HL-60/S4 treated with retinoic acid at 250 ng/mL for 4 days and 3 days (cell line): Measurements from ENCODE around the gene KCNK3.
"Not testable (repeated sequence)": the region's sequence is repeated elsewhere in the genome, so short reads cannot be mapped to it uniquely, and the experiment has no call there.

Experiments used
- in situ Hi-C: fragments of 300-500 bp; cut with MboI; formaldehyde crosslinking; loops from 2 replicates; pipeline ENCODE4 v1.7.0; 2022; ENCODE audit warnings: low sequenced_read_pairs

The KCNK3 gene

DNA sequence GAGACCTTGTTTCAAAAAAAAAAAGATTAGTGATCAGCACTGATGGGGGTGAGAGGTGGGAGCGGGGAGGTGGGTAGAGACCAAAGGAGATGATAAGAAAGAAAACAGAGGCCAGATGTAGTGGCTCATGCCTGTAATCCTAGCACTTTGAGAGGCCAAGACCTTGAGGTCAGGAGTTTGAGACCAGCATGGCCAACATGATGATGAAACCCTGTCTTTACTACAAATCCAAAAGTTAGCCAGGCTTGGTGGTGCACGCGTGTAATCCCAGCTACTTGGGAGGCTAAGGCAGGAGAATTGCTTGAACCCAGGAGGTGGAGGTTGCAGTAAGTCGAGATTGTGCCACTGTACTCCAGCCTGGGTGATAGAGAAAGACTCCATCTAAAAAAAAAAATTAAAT, 62.0 kb downstream of the KCNK3 start:
- in situ Hi-C loops, result no loop called here

DNA sequence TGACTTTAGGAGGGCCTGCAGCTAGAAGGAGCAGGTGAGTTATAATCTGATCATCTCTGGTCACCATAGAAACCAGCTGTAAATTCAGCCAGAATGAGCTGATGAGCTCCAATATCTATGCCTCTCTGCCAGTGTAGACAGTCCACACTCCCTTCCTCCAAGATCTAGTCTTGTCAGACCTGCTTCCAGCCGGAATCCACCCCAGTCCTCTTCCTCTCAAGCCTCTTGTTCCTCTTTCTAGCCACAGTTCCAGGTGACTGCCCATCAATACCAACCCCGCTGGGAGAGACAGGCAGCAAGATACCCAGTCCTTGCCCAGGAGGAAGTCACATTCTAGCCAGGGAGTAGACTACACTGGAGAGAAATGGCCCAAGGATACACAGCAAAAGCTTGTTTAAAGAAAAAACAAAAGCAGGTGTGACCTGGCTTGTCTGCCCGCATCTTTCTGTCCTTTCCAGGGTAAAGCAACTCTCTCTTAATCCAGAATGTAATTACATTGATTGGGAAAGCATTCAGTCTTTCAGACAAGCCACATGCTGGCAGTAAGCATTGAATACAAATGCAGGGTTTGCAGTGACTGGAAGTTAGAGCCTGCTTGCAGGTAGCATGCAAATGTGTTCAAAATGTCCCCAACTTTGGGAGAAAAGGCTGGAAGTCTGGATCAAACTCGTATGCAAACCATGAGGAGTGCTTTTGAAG, 62.6 kb downstream of the KCNK3 start:
- in situ Hi-C loops, result no loop called here

DNA sequence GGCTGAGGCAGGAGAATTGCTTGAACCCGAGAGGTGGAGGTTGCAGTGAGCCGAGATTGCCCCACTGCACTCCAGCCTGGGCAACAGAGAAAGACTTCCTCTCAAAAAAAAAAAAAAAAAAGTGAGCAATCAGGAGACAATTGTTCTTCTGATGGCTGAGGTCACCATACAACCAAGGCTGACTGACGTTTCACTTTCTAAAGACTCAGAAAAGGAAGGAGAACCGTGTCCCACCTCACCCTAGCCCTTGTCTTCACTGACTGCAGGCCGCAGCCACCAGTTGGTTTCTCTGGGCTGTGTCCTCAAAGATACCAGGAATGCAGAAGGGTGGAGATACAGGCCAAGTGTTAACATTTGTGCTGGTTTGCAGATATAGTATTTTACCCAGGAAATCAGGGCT, 63.8 kb downstream of the KCNK3 start:
- in situ Hi-C loops, result no loop called here

DNA sequence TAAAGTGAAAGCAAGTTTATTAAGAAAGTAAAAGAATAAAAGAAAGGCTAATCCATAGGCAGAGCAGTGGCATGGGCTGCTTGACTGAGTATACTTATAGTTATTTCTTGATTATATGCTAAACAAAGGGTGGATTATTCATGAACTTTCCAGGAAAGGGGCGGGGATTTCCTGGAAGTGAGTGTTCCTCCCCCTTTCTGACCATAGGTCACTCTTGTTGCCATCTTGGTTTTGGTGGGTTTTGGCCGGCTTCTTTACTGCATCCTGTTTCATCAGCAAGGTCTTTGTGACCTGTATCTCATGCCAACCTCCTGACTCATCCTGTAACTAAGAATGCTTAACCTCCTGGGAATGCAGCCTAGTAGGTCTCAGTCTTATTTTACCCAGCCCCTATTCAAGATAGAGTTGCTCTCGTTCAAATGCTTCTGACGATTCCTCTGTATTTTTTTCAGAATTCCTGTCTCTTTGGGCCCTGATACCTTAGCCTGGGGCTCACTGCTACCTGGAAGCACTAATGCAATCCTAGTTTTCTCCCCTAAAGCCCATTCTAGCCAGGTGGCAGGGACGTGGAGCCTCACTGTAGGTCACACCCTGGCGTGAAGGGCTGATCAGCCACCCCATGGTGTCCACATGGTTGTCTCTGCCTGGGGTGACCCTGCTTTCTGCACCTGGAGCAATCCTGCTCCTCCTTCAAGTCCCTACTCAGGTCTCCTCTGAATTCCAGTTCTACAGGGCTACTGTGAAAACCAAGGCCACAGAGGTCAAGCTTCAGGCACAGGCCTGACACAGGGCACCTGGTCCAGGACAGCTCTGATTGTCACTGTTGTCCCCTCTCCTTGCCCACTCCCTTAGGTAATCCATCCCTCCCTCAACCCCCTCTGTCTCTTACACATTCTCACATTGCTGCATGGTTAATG, 65.6 kb downstream of the KCNK3 start:
- in situ Hi-C loops, result no loop called here

DNA sequence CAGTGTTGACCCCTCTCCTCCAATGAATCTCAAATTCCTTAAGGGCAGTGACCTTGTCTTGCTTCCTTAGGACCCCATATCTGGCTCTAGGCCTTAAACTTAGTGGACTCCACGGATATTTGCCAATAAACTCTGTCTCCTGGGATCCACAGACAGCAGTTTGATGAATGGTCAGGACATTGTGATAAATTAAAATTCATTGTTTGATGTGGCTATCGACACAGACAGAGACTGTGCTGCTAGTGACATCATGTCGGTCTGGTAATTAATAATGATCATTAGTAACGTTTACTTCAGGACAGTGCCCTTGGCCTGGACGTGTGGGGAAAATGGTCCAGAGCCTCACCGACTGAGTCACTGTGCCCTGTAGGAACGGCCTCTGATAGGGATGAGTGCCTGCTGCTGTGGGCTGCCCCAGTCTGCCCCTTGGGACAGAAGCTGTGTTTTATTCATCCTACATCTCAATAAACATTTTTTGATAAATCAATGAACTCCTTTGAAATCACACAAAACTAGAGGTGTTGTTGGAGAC, 66.3 kb downstream of the KCNK3 start:
- in situ Hi-C loops, result no loop called here

DNA sequence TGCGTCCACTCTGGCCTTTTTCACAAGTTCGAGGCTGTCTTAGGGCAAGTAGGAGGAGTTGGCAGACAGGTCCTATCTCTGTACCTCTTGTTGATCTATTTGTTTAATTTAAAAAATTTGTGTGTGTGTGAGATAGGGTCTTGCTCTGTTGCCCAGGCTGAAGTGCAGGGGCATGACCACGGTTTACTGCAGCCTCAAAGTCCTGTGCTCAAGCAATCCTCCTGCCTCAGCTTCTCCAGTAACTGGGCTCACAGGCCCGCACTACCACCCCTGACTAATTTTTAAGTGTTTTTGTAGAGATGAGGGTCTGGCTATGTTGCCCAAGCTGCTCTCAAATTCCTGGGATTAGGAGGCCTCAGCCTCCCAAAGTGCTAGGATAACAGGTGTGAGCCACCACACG, 67.3 kb downstream of the KCNK3 start:
- in situ Hi-C loops, result no loop called here

DNA sequence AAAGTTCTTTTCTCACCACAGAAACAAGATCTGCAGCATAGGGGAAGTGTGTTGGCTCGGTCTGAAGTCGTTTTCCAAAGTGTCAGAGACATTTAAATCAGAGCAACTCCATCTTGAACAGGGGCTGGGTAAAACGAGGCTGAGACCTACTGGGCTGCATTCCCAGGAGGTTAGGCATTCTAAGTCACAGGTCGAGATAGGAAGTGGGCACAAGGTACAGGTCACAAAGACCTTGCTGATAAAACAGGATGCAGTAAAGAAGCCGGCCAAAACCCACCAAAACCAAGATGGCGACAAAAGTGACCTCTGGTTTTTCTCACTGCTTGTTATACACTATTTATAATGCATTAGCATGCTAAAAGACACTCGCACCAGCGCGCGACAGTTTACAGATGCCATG, 68.5 kb downstream of the KCNK3 start:
- in situ Hi-C loops, result not testable (repeated sequence)

DNA sequence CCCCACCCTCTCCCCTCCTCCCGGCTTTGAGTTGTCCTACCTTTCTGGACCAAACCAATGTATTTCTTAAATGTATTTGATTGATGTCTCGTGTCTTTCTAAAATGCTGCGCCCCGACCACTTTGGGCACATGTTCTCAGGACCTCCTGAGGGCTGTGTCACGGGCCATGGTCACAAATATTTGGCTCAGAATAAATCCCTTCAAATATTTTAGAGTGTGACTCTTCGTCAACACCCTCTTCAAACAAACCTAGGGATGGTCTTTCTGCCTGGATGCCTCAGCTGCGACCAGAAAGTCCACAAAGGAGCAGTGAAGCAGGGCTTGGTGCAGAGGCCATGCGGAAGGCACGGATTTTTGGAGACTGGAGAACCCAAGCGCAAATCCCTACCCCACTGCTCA, 70.5 kb downstream of the KCNK3 start:
- in situ Hi-C loops, result no loop called here

DNA sequence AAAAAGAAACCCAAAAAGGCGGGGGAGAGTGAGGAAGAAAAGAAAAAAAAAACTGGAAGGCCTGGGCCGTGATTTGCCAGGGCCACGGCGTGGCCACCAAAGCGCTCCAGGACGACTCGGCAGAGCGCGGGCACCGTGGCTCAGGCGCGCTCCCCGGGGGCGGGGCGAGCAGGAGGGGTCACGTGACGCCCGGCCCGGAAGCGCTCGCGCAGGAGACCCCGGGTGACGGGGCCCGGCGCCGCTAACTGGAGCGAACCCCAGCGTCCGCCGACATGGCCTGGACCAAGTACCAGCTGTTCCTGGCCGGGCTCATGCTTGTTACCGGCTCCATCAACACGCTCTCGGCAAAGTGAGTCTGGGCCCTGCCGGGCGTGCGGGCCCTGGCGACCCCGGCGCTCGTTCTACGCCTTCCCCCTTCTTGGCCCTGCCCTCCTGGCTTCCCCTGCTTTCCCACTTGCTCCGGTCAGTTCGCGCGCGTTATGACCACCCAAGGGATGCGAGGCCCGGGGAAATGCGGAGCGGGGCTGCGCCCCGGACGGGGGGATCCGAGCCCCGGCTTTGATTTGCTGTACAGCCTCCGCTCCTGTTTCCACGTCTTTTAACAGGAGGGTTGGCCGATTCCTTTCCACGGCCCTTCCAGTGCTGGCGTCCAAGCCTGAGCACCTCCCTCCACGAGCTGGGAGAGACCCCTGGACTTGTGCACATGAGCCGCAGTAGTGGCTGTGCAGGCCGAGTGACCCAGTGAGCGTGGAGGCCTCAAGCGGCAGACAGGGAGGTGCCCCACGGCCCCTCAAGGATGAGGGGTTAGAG, 71.8 kb downstream of the KCNK3 start, which contains the start of gene SLC35F6:
SLC35F6 (plus strand) TSS at position 207 of the 810 bp plus-strand sequence; CDS start at position 273, 66 bp downstream.
- in situ Hi-C loops, result no loop called here

DNA sequence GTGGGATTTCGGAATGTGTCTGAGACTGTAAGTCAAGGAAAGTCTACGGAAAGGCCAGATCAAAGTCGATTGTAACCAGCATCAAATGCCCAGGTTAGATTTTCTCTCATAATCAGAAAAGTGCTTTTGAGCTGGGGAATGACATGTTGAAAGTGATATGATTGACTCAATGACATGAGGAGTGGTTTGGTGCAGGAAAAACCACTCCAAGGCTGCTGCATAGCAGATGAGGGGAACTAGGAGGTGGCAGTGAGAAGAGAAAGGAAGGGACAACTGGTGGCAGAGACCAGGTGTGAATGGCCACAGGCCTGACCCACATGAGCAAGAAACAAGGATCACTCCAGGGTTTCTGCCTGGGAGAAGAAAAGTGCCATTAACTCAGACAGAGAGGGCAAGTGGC, 72.4 kb downstream of the KCNK3 start:
- in situ Hi-C loops, result no loop called here

DNA sequence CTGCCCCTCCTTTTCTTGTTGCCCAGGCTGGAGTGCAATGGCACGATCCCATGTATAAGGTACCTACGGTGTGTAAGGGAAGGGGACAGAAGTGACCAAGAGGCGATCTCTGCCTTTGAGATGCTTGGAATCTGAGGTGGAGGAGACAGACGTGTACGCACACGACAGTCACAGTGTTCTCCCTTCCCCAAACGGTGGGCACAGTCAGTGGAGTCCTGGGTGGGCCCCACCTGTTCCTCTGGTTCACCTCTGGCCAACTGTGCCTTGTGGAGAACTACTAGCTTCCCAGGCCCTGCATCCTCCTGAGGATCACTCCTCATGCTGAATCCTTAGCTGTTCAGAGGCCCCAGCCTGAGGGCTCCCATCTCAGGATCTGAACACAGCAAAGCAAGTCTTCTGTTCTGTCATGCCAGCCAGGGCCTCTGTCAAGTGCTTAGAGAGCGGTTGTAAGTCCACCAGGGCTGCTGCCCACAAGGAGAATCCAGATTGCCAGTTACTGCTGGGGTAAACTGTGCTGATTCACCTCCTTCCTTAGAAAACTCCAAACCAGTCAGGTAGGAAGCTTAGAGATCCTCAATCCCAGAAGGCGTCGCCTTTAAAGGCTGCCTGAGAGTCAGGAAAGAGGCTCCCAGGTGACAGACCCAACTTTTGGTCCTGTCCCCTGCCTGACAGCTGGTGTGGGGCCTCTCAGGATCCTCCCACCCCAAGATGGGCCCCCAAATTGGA, 73.1 kb downstream of the KCNK3 start:
- in situ Hi-C loops, result no loop called here

DNA sequence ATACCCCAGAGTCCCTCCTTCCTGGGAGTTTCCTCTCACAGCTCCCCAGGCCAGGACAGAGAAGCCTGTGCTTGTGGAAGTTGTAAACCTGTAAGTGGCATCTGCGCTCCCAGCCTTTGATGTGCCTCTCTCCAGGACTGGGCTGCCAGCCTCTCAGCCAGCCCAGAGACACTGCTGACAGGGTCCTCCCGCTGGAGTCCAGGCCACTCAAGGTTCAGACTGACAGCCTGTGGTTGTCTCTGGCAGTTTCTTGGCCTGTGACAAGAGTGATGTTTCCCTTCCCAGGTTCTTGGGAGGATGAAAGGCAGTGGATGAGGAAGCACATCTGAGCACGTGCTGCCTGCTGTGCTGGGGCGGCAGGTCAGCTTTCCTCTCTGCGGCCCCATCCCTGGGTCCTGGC, 74.6 kb downstream of the KCNK3 start:
- in situ Hi-C loops, result no loop called here

DNA sequence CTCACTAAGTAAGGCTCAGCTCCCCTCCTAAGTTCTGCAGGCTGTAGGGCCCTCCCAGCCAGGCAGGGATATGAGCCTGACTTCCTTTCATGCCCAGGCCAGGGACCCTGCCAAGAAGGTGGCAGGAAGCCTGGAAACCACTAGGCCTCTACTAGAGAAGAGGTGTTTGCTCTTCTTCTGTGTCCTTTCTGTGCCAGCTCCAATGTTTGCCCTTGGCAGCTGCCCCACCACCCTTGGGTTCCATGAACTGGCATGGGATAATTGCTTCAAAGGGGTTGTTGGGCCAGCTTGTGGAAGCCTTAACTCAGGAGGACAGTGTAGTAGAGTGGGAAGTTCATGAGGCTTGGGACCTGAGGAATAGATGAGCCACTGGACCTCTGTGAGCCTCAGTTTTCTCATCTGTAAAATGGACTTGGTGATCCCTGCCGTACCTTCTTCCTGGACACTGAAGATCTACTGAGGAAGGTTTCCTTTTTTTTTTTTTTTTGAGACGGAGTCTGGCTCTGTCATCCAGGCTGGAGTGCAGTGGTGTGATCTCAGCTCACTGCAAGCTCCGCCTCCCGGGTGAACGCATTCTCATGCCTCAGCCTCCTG, 75.5 kb downstream of the KCNK3 start:
- in situ Hi-C loops, result no loop called here

DNA sequence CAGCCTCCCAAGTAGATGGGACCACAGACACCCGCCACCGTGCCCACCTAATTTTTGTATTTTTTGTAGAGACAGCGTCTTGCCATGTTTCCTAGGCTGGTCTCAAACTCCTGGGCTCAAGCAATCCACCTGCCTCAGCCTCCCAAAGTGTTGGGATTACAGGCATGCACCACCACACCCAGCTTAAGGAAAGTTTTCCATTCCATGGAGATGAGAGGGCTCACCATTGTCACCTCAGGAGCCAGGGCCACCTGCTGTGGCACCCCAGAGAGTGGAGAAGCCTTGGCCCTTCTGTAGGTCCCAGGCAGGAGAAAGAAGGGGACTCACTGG, 76.2 kb downstream of the KCNK3 start:
- in situ Hi-C loops, result no loop called here

DNA sequence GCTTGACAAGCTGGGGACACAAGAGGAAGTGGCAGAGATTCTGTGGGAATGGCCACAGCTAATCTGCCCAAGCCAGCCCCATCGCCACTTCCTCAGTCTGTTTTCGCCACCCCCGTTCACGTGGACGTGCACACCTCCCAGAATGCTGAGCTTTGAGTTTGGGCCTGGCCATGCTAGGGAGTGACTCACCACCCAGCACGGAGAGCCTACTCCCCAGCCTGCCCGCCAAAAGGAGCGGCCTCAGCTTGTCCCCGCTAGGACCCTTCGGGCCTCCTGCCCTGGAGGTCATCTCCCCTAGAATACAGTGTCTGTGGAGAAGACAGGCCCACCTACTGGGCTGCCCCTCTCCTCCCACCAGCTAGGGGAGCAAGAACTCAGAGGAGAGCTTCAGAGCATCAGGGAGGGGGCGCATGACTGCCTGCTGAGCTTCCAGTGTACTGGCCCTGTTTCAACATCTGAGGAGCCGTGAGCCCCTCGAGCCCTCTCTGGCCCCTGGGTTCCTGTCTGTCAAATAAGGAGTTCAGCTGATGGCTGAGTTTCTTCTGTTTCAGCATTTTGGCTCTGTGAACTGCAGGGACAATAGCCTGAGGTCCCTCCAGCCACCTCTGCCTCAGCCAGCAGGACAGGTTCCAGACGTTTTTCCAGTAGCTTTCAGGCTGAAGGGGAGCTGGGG, 76.7 kb downstream of the KCNK3 start:
- in situ Hi-C loops, result no loop called here

DNA sequence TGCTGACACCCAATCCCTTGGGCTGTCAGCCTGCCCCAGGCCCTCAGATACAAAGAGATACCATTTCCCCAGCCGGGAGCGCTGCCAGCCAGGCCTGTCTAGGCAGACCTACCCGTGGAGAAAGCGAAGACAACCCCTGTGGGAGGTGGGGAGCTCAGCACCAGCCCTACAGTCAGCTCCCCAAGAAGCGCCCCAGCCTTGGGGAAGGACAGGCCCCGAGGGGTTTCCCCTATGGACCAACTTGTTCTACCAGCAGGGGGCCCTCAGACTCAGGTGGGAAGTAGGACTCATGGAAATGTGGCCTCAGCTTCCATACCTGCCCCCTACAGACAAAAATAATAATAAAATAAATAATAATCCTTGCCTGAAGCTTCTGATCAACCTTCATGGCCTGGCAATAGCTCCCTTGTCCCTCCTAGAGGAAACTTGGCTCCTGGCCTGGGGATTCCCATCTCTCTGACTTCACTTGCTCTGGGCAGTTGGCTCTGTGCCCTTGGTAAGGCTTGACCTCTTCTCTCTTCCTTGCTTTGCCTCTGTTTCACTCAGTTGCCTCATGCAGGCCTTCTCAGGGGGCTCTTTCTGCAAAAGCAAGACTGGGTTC, 78.6 kb downstream of the KCNK3 start:
- in situ Hi-C loops, result no loop called here

DNA sequence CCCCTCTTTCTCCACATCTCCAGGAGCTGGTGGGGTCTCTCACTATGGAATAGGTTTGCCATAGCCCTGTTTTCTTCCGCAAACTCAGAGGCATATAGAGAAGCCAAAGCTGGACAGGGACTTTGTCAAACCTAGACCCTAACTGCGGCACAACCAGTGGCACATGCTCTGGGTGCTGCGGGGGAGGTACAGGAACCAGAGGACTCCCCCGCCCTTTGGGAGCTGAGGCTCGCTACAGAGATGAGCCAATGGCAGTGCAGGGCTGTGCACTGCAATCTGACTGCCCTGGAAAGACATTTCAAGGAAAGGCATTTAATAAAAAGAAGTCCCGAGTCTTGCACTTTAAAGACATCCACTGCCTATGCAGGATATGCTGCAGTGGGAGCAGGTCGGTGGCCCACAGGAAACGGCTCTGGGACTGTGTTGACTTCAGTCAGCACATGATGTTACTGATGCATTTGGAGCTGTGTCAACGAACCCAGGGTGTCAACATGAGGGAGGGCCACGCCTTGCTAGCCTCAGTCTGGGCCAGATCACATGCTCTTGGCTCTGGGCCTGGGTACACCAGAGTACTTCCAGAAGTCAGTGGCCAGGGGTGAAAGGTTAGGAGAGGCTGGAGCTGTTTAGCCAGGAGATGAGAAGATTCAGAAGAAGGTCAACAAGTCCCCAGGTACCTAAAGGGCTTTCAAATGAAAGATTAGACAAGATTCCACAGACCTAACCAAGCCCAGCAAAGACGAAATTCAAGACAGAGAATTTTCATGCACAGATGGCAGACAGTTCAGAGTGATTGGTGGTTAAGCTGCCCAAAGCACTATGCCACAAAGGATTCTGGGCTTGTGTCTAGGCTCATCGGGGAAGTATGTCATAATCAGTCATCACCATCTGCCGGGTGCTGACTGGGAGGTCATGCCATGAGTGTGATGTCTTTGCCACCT, 79.8 kb downstream of the KCNK3 start:
- in situ Hi-C loops, result no loop called here

DNA sequence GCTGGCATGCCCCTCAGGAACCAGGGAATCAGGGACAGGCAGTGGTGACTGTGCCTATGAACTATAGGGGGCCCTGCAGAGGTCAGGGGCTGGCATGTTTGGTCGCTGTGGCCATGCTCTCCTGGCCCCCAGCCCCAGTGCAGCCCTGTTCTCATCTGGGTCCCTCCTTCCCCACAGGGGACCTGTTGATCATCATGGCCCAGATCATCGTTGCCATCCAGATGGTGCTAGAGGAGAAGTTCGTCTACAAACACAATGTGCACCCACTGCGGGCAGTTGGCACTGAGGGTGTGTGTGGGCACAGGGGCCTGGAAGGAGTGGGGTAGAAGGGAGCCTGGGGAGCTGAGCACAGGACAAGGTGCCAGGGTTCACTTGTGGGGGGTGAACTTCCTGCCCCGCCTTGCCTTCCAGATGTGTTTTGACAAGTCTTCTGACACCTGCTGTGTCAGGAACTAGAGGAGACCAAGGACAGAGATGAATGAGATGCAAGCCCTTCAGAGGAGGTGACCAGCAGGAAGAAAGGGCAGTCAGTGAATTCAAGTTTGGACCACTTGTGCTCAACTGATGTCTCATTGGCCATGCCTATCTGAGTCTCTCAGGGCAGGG, 83.8 kb downstream of the KCNK3 start:
- in situ Hi-C loops, result no loop called here
